HFF-Myc (cell line): ENCODE results near the gene GLDN.
A peak's percentile ranks its signal among the peaks of the same experiment; 100 is the strongest.
"Not testable (repeated sequence)": the region's sequence is repeated elsewhere in the genome, so short reads cannot be mapped to it uniquely, and the experiment has no call there.

Source experiments
- DNase-seq: peaks from one replicate; pipeline ENCODE4 v3.0.0-alpha.2; 2011; ENCODE audit warnings: low read depth; ENCODE audit errors: extremely low read depth
- H3K4me3 ChIP-seq: replicated peaks from 2 replicates; pipeline ENCODE4 v1.5.1; 2011; ENCODE audit warnings: low read depth, mild to moderate bottlenecking, control low read depth, low read length
- CTCF ChIP-seq: IDR thresholded peaks from 2 replicates; pipeline ENCODE4 v1.5.1; 2012; ENCODE audit warnings: mild to moderate bottlenecking, low read depth, low read length, control low read depth; ENCODE audit errors: missing control alignments

The GLDN gene

DNA sequence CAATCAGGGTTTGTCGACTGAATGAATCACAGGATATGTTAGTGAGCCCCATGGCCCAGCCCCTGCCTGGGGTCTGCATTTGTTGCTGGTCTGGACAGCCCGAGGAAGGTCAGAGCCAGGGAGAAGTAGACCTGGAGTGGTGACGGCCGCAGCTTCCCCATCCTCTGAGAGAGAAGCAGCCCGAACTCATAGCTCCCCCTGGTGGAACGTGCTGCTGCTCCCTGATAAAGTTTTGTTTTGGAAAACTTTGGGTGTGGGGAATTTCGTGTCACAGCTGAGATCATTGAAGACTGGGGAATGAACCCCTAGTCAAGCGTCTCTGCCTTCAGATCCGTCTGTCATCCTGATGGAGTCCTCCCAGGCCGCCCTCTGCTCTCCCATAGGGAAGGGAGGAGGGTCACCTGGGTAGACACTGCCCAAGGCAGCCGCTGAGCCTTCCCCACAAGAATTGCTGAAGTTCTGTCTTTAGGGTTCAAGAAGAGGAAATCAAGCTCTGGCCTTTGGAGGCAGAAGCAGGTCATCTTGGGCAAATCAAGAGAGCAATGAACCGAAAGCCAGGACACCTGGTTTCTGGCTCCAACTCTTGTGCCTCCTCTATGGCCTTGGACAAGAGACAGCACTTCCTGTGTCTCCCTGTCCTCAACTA lies 60.5 kb downstream of the GLDN start:
- no peak for DNase-seq
- no peak overlapping the region for H3K4me3 ChIP-seq

DNA sequence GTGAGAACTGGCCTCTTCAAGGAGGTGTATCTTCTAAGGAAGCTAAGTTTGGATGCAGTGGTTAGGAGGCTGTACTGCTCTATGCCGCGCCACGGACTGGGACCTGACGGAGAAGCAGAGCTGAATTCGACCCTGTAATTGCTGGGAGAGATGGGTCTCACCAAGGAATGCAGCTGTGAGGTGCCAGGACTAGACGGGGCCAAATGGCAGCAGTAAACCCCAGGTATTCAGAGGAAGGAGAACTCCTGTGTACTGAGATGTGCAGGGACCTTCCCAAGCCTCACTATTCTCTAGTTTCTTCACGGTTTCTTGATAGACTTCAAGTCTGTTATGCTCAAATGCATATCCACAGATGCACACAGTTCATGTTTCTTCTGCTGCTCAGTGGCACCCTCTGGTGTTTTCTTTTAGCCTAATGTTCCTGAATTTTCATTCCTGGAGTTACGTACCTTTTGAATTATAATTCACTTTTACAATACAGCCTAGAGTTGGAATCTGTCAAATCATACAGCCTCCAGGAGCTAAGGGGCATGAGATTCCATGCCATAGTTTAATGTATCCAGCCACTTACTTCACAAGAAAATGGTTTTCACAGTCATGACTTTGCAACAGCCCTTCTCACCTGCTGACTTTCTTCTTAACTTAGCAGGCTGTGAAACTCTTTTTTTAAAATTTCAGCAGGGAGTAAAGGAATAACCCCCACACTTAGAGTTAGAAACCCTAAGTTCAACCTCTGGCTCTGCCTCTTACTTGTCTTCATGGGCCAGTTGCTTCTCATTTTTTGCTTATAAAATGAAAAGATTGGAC lies 61.8 kb downstream of the GLDN start:
- TF ChIP-seq CTCF = peak; percentile 65
- no peak for DNase-seq
- no peak overlapping the region for H3K4me3 ChIP-seq

More for the DNA sequence above, 60.5 kb downstream of the GLDN start:
- TF ChIP-seq CTCF = peak; percentile 76

DNA sequence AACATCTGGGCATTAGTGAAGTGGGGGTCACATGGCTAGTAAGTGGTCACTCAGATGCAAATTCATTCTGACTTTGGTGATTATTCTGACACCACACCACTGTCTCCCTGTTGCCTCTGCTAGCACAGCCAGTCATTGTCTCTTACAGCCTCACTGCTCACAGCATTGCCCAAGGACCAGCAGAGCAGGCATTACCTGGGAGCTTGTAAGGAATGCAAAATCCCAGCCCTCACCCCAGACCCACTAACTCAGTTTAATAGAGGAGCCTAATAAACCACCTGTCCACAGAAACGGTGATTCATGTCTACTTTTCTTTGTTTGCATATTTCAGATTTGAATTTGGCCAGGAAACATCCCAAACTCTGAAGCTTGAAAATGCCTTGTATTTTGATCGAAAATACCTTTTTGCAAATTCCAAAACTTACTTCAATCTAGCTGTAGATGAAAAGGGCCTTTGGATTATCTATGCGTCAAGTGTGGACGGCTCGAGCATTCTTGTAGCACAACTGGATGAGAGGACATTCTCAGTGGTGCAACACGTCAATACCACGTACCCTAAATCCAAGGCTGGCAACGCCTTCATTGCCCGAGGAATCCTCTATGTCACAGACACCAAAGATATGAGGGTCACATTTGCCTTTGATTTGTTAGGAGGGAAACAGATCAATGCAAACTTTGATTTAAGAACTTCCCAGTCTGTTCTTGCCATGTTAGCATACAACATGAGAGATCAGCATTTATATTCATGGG lies 62.7 kb downstream of the GLDN start:
- TF ChIP-seq CTCF = no peak
- no peak for DNase-seq
- no peak overlapping the region for H3K4me3 ChIP-seq

DNA sequence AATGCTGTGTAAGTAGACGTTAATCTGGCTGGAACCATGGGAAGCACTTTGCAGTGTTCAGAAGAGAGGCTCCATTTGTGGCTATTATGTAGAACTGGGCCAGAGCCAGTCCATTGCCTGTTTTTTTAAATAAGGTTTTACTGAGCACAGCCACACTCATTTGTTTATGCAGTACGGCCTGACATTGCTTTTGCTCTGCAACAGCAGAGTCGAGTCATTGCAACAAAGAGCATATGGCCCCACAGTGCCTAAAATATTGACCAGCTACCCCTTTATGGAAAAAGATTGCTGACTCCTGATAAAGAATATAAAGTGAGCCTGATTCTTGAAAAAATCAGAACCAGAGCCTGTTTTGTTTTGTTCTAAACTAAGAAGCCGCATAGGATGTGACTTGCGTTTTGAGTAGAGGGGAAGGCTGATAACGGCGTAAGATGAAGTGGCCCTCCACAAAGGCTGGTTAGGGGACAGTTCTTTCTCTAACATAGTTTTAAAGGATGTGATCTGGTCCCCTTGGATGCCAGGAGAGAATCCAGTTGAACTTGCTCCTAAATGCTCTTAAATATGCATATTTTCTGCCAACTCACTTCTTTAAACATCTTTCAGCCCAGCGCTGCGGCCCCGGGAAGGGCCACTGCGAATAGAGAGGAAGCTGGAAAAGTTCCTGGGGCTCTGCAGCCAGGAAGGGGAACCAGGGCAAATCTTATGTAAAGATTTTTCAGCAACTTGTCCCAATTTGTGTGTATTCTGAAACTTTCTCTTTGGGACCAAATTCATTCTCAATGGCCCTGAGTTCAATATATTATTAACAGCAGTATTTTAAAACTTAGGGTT lies 64.5 kb downstream of the GLDN start:
- no peak for TF ChIP-seq CTCF
- DNase-seq = no peak
- no peak overlapping the region for H3K4me3 ChIP-seq

DNA sequence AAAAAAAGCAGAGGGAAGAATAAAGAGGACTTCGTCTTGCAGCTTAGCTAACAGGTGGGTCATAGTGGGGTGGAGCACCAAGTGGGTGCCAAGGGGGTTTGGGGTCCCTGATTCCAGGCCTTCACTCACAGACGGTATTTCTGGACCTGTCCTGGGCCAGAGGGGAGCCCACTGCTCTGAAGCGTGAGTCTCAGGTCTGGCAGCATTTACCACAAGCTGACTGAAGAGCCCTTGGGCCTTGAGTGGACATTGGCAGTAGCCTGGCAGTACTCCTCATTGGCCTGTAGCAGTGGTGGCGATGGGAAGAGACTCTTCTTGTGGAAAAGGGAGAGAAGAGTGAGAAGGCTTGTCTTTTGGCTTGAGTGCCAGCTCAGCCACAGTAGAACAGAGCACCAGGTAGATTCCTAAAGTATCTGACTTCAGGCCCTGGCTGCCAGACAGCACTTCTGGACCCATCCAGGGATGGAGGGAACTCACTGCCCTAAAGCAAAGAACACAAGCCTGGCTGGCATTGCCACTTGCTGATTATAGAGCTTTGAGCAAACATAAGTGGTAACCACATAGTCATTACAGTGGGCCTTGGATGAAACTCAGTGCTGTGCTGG lies 72.9 kb downstream of the GLDN start:
- DNase-seq = no peak
- H3K4me3 ChIP-seq = no peak overlapping the region
- TF ChIP-seq CTCF = no peak

- no peak for TF ChIP-seq CTCF
- DNase-seq = no peak
- no peak overlapping the region for H3K4me3 ChIP-seq
These were observed 74.7 kb downstream of the GLDN start for GRCh38 chr15:51416129-51416528.

DNA sequence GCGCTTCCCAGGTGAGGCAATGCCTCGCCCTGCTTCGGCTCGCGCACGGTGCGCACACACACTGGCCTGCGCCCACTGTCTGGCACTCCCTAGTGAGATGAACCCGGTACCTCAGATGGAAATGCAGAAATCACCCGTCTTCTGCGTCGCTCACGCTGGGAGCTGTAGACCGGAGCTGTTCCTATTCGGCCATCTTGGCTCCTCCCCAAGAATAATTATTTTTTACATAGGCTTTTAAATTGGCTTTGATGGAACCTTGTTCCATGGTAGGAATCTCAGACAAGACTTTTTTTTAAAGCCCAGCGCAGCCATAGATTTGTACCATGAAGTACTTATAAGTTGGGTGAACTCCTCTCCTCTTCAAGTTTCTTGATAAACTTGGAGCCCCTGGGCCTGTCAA lies 81.6 kb downstream of the GLDN start:
- DNase-seq, H3K4me3 ChIP-seq: not testable (repeated sequence)
